Gastroesophageal sphincter (tissue), 3 donors: ENCODE data around the gene ROR1.

Source experiments
- POLR2A ChIP-seq, 2 donors: fragments of 450-650 bp; IDR thresholded peaks; one replicate each; pipeline ENCODE4 v1.6.1; 2017; ENCODE audit warnings: antibody characterized with exemption in 2 of 2, mild to moderate bottlenecking in 2 of 2, moderate library complexity in 1 of 2
- TF ChIP-seq, protein P1 (sequence below), 4 experiments: fragments of 200-600 bp in 2 of 4; fragments of 450-650 bp in 2 of 4; sonication (generic) in 1 of 4; IDR thresholded peaks; one replicate each; pipeline ENCODE4 v1.5.1; 2017 to 2019; ENCODE audit warnings: antibody characterized with exemption in 4 of 4, mild to moderate bottlenecking in 2 of 4, moderate library complexity in 2 of 4

DNA sequence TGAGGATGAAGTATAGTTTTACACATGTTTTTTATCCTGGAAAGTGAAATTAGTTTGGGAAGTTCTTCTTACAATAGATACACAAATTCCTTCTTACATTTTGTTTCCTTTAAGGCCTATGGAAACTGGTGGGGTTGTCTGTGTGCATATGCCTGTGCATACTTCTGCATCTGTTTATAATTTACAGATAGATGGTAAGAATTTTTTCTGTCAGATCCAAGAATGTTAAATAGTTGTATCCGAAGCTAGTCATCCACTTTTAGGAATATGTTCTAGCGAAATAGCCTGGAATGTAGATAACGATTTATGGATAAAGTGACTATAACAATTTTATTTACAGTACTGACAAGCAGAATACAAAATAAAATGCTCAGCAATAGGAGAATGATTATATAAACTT lies 194.1 kb downstream of the ROR1 start:
- TF ChIP-seq, protein P1, sequence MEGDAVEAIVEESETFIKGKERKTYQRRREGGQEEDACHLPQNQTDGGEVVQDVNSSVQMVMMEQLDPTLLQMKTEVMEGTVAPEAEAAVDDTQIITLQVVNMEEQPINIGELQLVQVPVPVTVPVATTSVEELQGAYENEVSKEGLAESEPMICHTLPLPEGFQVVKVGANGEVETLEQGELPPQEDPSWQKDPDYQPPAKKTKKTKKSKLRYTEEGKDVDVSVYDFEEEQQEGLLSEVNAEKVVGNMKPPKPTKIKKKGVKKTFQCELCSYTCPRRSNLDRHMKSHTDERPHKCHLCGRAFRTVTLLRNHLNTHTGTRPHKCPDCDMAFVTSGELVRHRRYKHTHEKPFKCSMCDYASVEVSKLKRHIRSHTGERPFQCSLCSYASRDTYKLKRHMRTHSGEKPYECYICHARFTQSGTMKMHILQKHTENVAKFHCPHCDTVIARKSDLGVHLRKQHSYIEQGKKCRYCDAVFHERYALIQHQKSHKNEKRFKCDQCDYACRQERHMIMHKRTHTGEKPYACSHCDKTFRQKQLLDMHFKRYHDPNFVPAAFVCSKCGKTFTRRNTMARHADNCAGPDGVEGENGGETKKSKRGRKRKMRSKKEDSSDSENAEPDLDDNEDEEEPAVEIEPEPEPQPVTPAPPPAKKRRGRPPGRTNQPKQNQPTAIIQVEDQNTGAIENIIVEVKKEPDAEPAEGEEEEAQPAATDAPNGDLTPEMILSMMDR (IDR thresholded peaks at IDR 0.05), result no peak
- TF ChIP-seq POLR2A (IDR thresholded peaks at IDR 0.05), result no peak
